Skeletal muscle satellite cell (primary cell): ENCODE data around the gene MINK1.
A peak's percentile ranks its signal among the peaks of the same experiment; 100 is the strongest.

Source experiments
- H3K27me3 ChIP-seq: 2 replicates; pipeline ENCODE4 v1.7.0; 2013; ENCODE audit warnings: low read length; ENCODE audit not compliant: control insufficient read depth, insufficient read depth
- H3K36me3 ChIP-seq: 2 replicates; pipeline ENCODE4 v1.7.0; 2013; ENCODE audit warnings: mild to moderate bottlenecking, control low read depth, low read length; ENCODE audit not compliant: insufficient read depth
- H3K4me1 ChIP-seq: 2 replicates; pipeline ENCODE4 v1.7.0; 2013; ENCODE audit warnings: low read length; ENCODE audit not compliant: control insufficient read depth, insufficient read depth
- H3K4me2 ChIP-seq: 2 replicates; pipeline ENCODE4 v1.7.0; 2013; ENCODE audit warnings: mild to moderate bottlenecking, low read length
- H3K4me3 ChIP-seq: 2 replicates; pipeline ENCODE4 v1.7.0; 2013; ENCODE audit warnings: low read length
- H3K9ac ChIP-seq: 2 replicates; pipeline ENCODE4 v1.7.0; 2013; ENCODE audit warnings: mild to moderate bottlenecking, low read depth, low read length, moderate library complexity
- H3K9me3 ChIP-seq: replicated peaks from 2 replicates; pipeline ENCODE4 v1.7.0; 2013; ENCODE audit warnings: mild to moderate bottlenecking, control low read depth, low read length

MINK1 gene

GRCh38 chr17:4941319-4941610 lies 108.1 kb downstream of the MINK1 start:
- Histone ChIP-seq H3K9me3 (no peaks in the 10 kb centered on the region), H3K36me3 (peaks cover 52% of the 10 kb centered on the region), H3K4me1 (peaks cover 46% of the 10 kb centered on the region)

DNA sequence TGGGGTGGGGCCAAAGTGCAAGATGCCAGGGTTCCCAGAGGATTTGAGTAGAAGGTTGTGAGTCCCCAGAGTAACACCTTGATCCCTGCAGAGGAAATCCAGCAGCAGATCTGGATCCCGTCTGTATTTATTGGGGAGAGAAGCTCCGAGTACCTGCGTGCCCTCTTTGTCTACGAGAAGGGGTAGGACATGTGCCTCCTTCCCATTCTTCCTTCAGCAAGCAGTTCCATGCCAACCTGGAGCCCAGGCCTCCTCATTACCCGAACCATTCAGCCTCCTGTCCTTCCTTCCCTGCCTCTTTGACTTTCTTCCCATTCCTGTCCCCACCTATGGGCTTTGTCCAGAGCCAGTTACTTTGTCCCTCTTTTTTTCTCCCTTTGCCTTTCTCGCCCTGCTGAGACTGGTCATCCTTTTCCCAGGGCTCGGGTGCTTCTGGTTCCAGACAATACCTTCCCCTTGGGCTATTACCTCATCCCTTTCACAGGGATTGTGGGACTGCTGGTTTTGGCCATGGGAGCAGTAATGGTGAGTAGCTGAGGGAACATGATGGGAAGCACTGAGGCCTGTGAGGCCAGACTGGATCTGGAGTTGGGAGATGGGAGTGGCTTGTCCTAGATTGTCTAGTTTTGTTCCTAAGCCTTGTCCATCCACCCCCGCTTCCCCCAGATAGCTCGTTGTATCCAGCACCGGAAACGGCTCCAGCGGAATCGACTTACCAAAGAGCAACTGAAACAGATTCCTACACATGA lies 109.8 kb downstream of the MINK1 start:
- no peak overlapping the region for H3K4me3 ChIP-seq
- H3K4me2 ChIP-seq, result no peak overlapping the region
- peaks cover 46% of the 10 kb centered on the region for H3K4me1 ChIP-seq
- H3K36me3 ChIP-seq, result peaks cover 55% of the 10 kb centered on the region
- H3K9me3 ChIP-seq, result no peaks in the 10 kb centered on the region
- H3K27me3 ChIP-seq, result no peaks in the 10 kb centered on the region
- peak overlapping the region; percentile 13 for H3K9ac ChIP-seq

More at GRCh38 chr17:4941319-4941610, 108.1 kb downstream of the MINK1 start:
- Histone ChIP-seq H3K4me3 (peak overlapping the region; percentile 90), H3K9ac (peak overlapping the region; percentile 94), H3K4me2 (peak overlapping the region; percentile 99), H3K27me3 (no peaks in the 10 kb centered on the region)

DNA sequence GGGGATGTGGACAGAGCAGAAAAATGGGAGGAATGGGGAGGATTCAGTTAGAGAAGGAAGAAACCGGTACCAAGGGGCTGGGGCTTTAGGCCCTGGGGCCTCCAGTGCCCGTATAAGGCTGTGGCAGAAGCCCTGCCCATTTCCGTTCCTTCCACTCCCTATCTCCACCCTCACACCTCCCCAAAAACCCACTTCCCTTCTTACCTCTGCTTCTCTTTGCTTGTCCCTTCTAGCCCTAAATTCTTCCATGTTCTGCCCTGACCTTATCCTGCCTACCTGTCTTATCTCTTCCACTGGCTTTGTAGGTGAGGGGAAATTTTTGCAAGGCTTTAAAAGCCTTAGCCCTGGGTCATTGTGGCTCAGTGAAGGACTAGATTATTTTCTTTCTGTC lies 111.0 kb downstream of the MINK1 start:
- H3K36me3 ChIP-seq, result peaks cover 52% of the 10 kb centered on the region
- H3K9ac ChIP-seq, result peak overlapping the region; percentile 97
- H3K9me3 ChIP-seq, result no peaks in the 10 kb centered on the region
- peaks cover 35% of the 10 kb centered on the region for H3K4me1 ChIP-seq
- H3K4me3 ChIP-seq, result no peak overlapping the region
- H3K27me3 ChIP-seq, result no peaks in the 10 kb centered on the region
- H3K4me2 ChIP-seq, result peak overlapping the region; percentile 92

DNA sequence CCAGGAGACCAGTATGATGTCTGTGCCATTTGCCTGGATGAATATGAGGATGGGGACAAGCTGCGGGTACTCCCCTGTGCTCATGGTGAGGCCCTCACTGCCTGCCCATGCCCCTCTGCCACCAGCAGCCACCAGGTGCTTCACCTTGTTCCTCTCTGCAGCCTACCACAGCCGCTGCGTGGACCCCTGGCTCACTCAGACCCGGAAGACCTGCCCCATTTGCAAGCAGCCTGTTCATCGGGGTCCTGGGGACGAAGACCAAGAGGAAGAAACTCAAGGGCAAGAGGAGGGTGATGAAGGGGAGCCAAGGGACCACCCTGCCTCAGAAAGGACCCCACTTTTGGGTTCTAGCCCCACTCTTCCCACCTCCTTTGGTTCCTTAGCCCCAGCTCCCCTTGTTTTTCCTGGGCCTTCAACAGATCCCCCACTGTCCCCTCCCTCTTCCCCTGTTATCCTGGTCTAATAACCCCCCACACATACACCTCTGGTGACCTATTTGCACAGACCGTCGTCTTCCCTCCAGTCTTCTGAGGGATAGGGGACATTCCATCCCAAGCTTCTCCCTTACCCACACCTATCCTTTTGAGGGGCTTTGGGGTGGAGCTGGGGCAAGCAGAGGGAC lies 111.5 kb downstream of the MINK1 start:
- Histone ChIP-seq H3K9ac (peak overlapping the region; percentile 97), H3K27me3 (no peaks in the 10 kb centered on the region), H3K4me3 (peak overlapping the region; percentile 55), H3K4me1 (peaks cover 34% of the 10 kb centered on the region), H3K4me2 (peak overlapping the region; percentile 92), H3K9me3 (no peaks in the 10 kb centered on the region), H3K36me3 (peaks cover 52% of the 10 kb centered on the region)

DNA sequence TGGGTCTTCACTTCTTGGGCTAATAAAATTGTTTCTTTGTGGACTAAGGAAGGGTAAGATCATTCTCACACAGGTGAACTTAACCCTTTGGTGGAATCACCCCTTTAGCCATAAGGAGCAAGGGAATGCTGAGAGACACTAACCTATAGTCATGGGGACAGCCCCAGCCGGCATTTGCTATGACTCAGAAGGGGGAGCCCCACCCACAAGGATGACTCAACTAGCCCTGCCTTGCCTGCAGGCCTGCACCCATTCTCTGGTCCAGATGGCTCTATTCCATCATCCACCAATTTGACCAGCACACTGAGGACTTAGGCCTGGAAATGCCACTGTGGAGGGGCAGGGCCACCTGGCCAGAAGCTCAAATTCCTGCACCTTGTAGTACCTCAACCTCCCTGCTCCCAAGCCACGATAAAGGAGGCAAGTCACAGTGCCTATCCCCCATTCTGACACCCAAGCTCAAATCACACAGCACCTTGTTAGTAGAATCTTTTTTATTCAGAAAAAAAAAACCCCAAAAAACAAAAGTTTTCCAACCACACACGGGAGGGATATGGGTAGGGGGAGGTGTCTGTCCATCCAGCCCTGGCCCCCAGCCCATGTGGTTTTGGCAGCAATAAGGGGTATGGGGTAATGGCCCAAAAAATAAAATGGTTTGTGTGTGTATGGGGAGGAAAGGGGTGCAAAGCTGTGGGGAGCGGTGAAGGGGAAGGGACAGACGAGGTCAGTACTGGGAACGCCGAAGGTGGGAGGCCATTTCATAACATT lies 112.2 kb downstream of the MINK1 start:
- Histone ChIP-seq H3K9me3 (no peaks in the 10 kb centered on the region), H3K4me1 (peaks cover 38% of the 10 kb centered on the region), H3K36me3 (peaks cover 52% of the 10 kb centered on the region), H3K9ac (peak overlapping the region; percentile 97), H3K4me3 (peak overlapping the region; percentile 99), H3K27me3 (no peaks in the 10 kb centered on the region), H3K4me2 (peak overlapping the region; percentile 92)

- Histone ChIP-seq H3K4me3 (peak overlapping the region; percentile 99), H3K9me3 (no peaks in the 10 kb centered on the region), H3K27me3 (no peaks in the 10 kb centered on the region), H3K4me2 (peak overlapping the region; percentile 92), H3K9ac (peak overlapping the region; percentile 97), H3K4me1 (peaks cover 43% of the 10 kb centered on the region), H3K36me3 (peaks cover 52% of the 10 kb centered on the region)
Measured at GRCh38 chr17:4945944-4946280, 112.8 kb downstream of the MINK1 start.

GRCh38 chr17:4946312-4946976 lies 113.3 kb downstream of the MINK1 start:
- Histone ChIP-seq H3K36me3 (peaks cover 52% of the 10 kb centered on the region), H3K4me3 (peak overlapping the region; percentile 99), H3K4me2 (peak overlapping the region; percentile 92), H3K9me3 (no peaks in the 10 kb centered on the region), H3K4me1 (peaks cover 43% of the 10 kb centered on the region), H3K27me3 (no peaks in the 10 kb centered on the region), H3K9ac (peak overlapping the region; percentile 97)

GRCh38 chr17:4947010-4947410 lies 113.9 kb downstream of the MINK1 start:
- Histone ChIP-seq H3K27me3 (no peaks in the 10 kb centered on the region), H3K4me2 (peak overlapping the region; percentile 92), H3K9ac (peak overlapping the region; percentile 97), H3K4me1 (peaks cover 45% of the 10 kb centered on the region), H3K9me3 (no peaks in the 10 kb centered on the region), H3K36me3 (peaks cover 52% of the 10 kb centered on the region), H3K4me3 (peak overlapping the region; percentile 99)
